Activated CD8-positive, alpha-beta memory T cell treated with anti-CD3 and anti-CD28 coated beads for 4 hours (primary cell): ENCODE measurements around the gene KRTAP12-1.
"Not testable (repeated sequence)": the region's sequence is repeated elsewhere in the genome, so short reads cannot be mapped to it uniquely, and the experiment has no call there.

Source experiments
- DNase-seq, 2 donors: peaks; one replicate each; pipeline ENCODE4 v3.0.0-alpha.2; 2020; ENCODE audit warnings: low read depth in 2 of 2

Gene KRTAP12-1

GRCh38 chr21:44644878-44645277 is 37.1 kb downstream of the KRTAP12-1 start:
- DNase-seq: no peak

GRCh38 chr21:44643741-44644310 is 38.1 kb downstream of the KRTAP12-1 start:
- no peak for DNase-seq

- DNase-seq: no peak
Measured at GRCh38 chr21:44640761-44641160, 41.2 kb downstream of the KRTAP12-1 start.

GRCh38 chr21:44639331-44639655 is 42.7 kb downstream of the KRTAP12-1 start:
- DNase-seq: no peak

DNA sequence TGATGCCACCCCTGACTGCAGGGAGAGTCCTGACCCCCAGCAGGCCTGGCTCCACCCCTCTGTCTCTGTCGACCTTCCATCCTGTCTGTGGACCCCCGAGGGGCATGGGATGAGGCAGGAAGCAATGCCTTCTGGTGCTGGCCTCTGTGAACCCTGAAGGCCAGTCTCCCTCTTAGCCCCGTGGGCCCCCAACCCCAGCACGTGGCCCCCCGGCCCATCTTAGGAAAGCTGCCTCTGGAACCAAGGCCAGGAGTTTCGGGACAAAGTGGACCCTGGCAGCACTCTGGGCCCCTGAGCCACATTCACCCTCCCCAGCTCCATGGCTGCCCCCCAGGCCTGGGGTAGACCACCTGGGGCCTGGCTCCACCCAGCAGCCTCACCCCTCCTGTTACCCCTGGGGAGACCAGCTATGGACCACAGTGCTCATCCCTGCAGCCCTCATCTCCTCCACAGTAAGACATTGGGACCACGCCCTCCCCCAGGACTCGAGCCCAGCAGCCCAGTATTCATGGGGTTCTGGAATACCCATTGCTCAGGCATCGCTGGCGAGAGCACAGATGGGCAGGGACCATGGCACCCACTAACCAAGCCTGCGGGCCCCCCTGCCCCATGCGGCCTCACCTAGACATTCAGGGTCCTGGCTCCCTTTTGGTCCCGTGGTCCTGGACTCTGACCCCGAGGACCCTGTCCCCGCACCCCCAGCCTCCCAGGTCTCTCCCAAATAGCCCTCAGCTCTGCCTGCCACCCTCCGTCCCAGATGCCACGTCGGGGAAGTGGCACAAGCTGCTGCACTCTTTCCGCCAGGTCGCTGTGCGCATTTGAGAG is 43.2 kb downstream of the KRTAP12-1 start:
- DNase-seq: not testable (repeated sequence)

DNA sequence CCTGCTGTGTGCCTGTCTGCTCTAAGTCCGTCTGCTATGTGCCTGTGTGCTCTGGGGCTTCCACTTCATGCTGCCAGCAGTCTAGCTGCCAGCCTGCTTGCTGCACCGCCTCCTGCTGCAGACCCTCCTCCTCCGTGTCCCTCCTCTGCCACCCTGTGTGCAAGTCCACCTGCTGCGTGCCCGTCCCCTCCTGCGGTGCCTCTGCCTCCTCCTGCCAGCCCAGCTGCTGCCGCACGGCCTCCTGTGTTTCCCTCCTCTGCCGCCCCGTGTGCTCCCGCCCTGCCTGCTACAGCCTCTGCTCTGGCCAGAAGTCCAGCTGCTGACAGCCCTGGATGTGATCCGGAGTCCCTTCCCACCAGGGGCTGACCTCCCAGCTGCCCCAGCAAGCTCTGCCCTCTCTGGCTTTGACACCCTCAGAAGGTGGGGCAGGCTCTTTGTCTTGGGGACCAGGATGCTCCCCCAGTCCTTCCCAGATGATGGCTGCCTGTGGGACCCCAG is 44.1 kb downstream of the KRTAP12-1 start:
- DNase-seq: not testable (repeated sequence)

DNA sequence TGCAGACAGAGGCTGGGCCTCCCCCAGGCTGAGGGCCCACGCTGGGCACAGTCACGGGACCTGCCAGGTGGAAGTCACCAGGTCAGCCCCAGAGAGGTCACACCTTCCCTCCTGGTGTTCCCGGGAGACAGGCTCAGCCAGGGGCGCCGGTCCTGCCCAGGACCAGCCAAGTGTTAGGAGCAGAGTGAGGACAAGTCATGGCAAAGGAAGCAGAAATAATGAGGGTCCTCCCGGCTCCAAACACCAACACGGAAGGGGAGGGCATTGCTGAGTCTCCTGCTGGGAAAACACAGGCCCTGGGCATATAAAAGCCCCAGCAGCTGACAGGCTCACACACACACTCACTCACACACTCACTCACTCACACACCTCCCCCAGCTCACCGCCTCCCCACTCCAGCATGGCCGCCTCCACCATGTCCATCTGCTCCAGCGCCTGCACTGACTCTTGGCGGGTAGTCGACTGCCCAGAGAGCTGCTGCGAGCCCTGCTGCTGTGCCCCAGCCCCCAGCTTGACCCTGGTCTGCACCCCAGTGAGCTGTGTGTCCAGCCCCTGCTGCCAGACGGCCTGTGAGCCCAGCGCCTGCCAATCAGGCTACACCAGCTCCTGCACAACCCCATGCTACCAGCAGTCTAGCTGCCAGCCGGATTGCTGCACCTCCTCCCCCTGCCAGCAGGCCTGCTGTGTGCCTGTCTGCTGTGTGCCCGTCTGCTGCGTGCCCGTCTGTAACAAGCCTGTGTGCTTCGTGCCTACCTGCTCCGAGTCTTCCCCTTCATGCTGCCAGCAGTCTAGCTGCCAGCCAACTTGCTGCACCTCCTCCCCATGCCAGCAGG is 44.7 kb downstream of the KRTAP12-1 start, which contains the start of gene KRTAP10-10:
TSS of gene KRTAP10-10 (plus strand) at position 339 of the 833 bp plus-strand sequence. CDS start at position 401, 62 bp downstream.
- no peak for DNase-seq

- DNase-seq: no peak
Measured at GRCh38 chr21:44636209-44637017, 45.5 kb downstream of the KRTAP12-1 start.

- DNase-seq: no peak
Measured at GRCh38 chr21:44632067-44632466, 49.9 kb downstream of the KRTAP12-1 start.
